Measurements from ENCODE around the gene DAZAP1. TPM values are rescaled to one million over a fixed set of nuclear protein-coding genes. Genes with fewer than 3 reads are reported as not detected.

DAZAP1 gene
- total and polyA plus RNA-seq, 3 experiments from 2014 or later, result 7.7 to 253 (median 253) TPM

DNA sequence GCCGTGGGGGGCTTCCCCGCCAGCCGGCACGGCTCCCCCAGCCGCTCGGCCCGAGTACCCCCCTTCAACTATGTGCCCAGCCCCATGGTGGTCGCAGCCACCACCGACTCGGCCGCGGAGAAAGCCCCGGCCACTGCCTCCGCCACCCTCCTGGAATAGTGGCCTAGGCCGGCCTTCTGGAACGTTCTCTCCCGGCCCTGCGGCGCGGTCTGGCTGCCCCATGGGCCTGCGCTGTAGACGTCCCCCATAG, 62.6 kb downstream of the DAZAP1 start:
- Histone ChIP-seq H3K4me3 (ENCODE audit: low read length) (no peak overlapping the region), H3K4me1 (ENCODE audit: insufficient read depth, low read length) (peaks cover 30% of the 10 kb centered on the region), H3K36me3 (ENCODE audit: insufficient read depth, low read length) (no peaks in the 10 kb centered on the region), H3K9me3 (ENCODE audit: low read length) (no peaks in the 10 kb centered on the region), H3K27ac (ENCODE audit: low read depth, low read length) (no peak overlapping the region), H3K27me3 (ENCODE audit: insufficient read depth, low read length, poor library complexity, severe bottlenecking) (peaks cover 22% of the 10 kb centered on the region)
- CTCF ChIA-PET, result no interaction called here
- Mint-ChIP-seq H3K36me3 (peaks cover 0 to 3% (median 0%) of the 10 kb centered on the region in 3 donors), H3K9me3 (no peaks in the 10 kb centered on the region), H3K27me3 (peaks cover 0 to 2% of the 10 kb centered on the region in 2 donors), H3K27ac (peak overlapping the region in 1 of 8 donors; percentile 60), H3K4me1 (peaks cover 5 to 25% (median 9%) of the 10 kb centered on the region in 3 donors), H3K4me3 (peak overlapping the region; percentile 57 to 87 (median 73))
- POLR2A ChIA-PET, result interaction anchor here (0.6 to 1.8 kb wide), 4 partner anchors 9 to 379 kb away, joined by 3 to 5 read pairs (median 4); partner anchors contain the start of genes C19orf25 and REEP6
- no peak for DNase-seq

DNA sequence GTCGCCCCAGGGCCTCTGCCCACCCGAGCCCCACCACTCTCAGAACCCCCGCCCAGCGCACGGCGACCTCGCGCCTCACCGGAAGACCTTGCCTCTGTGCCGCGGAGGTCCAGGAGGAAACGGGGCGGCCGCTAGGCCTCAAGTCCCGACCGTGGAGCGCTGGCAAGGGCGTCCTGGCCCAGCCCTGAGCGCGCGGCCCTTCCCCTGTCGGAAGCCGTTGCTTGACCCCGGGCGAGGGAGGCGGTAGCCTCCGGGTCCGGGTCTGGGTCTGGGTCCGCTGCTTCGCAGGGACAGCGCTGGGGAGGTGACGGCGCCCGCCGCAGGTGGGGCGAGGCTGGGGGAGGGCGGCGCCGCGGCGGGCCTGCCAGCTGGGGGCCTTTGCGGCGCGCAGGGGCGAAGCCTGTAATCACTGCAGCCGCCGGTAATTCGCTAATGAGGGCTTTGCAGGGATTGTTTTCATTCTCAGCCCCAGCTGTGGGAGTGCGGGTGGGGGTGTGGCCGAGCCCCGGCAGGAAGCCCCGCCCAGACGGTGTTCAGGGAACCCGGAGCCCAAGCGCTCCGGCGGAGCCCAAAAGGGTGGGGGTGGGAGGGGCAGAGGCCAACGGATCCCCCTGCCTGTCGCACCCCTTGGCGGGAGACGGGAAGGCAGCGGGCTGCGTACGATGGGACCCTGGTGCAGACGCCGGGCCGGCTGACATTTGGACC, 63.1 kb downstream of the DAZAP1 start:
- peak overlapping the region; percentile 57 to 87 (median 73) for H3K4me3 Mint-ChIP-seq
- ChIA-PET CTCF (interaction anchor here (1.1 to 2.3 kb wide), 3 partner anchors 23 to 42 kb away, joined by 3 to 12 read pairs (median 5); partner anchors contain the start of gene ADAMTSL5), POLR2A (interaction anchor here (0.6 to 1.8 kb wide), 4 partner anchors 9 to 378 kb away, joined by 3 to 5 read pairs (median 4); partner anchors contain the start of genes C19orf25 and REEP6)
- H3K4me1 Mint-ChIP-seq, result peaks cover 5 to 25% (median 9%) of the 10 kb centered on the region in 3 donors
- Histone ChIP-seq H3K27ac (ENCODE audit: low read depth, low read length) (no peak overlapping the region), H3K4me3 (ENCODE audit: low read length) (peak overlapping the region; percentile 61), H3K36me3 (ENCODE audit: insufficient read depth, low read length) (no peaks in the 10 kb centered on the region), H3K4me1 (ENCODE audit: insufficient read depth, low read length) (peaks cover 30% of the 10 kb centered on the region), H3K27me3 (ENCODE audit: insufficient read depth, low read length, poor library complexity, severe bottlenecking) (peaks cover 22% of the 10 kb centered on the region), H3K9me3 (ENCODE audit: low read length) (no peaks in the 10 kb centered on the region)
- no peak overlapping the region for H3K27ac Mint-ChIP-seq
- peak; percentile 52 to 79 (median 53) for DNase-seq
- H3K27me3 Mint-ChIP-seq, result peaks cover 0 to 2% of the 10 kb centered on the region in 2 donors
- H3K9me3 Mint-ChIP-seq, result no peaks in the 10 kb centered on the region
- H3K36me3 Mint-ChIP-seq, result peaks cover 0 to 3% (median 0%) of the 10 kb centered on the region in 3 donors

DNA sequence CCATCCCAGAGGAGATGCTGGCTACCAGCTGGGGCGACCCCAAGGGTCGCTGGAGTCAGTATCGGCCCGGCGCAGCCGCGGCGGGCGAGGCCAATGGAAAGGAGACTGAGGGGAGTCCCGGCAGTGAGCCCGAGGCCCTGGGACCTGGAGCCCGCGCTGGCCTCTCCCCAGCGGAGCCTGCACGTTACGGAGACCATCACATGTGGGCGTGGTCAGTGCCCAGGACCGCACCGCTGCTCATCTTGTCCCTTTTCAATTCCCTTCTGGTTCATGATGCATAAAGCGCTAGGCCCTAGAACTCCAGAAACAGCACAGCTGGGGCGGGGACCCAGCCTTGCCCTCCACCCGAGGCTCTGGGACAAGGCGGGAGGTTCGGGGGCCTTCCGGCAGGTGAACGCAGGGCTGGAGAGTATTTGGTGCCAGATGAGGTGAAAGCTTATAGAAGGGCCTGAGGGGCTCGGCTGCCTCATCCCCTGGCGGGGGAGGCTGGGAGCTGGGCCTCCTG, 63.7 kb downstream of the DAZAP1 start:
- DNase-seq, result peak in 1 of 5 donors; percentile 12
- no peak overlapping the region for H3K27ac ChIP-seq (ENCODE audit: low read depth, low read length)
- H3K36me3 ChIP-seq (ENCODE audit: insufficient read depth, low read length), result no peaks in the 10 kb centered on the region
- ChIA-PET CTCF (interaction anchor here (1.1 to 2.3 kb wide), 6 partner anchors 16 to 201 kb away, joined by 3 to 12 read pairs (median 4); partner anchors contain the start of gene ADAMTSL5), POLR2A (interaction anchor here (1.6 to 1.8 kb wide), 2 partner anchors 20 to 26 kb away, joined by 4 to 5 read pairs; partner anchors contain the start of gene REEP6)
- peaks cover 22% of the 10 kb centered on the region for H3K27me3 ChIP-seq (ENCODE audit: insufficient read depth, low read length, poor library complexity, severe bottlenecking)
- H3K36me3 Mint-ChIP-seq, result peaks cover 0 to 6% (median 0%) of the 10 kb centered on the region in 3 donors
- no peaks in the 10 kb centered on the region for H3K9me3 ChIP-seq (ENCODE audit: low read length)
- H3K4me3 Mint-ChIP-seq, result peak overlapping the region; percentile 41 to 80 (median 60)
- H3K4me1 Mint-ChIP-seq, result peaks cover 5 to 25% (median 9%) of the 10 kb centered on the region in 3 donors
- peaks cover 0 to 2% of the 10 kb centered on the region in 2 donors for H3K27me3 Mint-ChIP-seq
- no peaks in the 10 kb centered on the region for H3K9me3 Mint-ChIP-seq
- no peak overlapping the region for H3K27ac Mint-ChIP-seq
- H3K4me1 ChIP-seq (ENCODE audit: insufficient read depth, low read length), result peaks cover 30% of the 10 kb centered on the region
- H3K4me3 ChIP-seq (ENCODE audit: low read length), result peak overlapping the region; percentile 61

DNA sequence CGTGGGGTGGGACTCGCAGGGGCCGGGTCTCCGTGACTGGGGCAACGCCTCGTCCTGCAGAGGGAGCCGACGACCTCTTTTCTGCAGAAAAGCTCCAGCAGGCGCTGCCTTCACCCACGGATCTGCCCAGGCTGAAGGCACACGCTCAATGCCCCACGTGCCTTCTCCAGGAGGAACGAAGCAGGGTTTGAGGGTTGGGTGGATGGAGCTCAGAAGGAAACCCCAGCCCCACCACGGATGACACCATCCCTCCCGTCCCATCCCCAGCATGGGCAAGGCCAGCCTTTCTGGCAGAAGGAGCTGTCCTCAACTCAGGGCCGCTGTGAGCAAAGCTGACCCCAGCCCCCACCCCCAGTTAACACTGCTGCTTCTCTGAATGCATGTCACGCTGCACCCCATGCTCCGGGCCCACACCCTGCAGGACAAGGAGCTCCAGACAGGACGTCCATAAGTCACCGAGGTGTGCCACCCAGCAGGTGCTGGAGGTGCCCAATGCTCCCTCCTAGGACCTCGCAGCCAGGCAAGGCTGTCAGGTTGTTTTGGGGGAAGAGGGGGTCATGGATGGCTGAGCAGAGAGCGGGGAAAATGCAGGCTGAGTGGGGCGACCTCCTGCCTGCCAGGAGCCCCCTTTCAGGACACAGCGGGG, 64.3 kb downstream of the DAZAP1 start:
- Histone ChIP-seq H3K4me1 (ENCODE audit: insufficient read depth, low read length) (peaks cover 28% of the 10 kb centered on the region), H3K27me3 (ENCODE audit: insufficient read depth, low read length, poor library complexity, severe bottlenecking) (peaks cover 16% of the 10 kb centered on the region), H3K27ac (ENCODE audit: low read depth, low read length) (no peak overlapping the region), H3K36me3 (ENCODE audit: insufficient read depth, low read length) (no peaks in the 10 kb centered on the region), H3K9me3 (ENCODE audit: low read length) (no peaks in the 10 kb centered on the region), H3K4me3 (ENCODE audit: low read length) (peak overlapping the region; percentile 61)
- ChIA-PET POLR2A (interaction anchor here (0.5 to 1.8 kb wide), 2 partner anchors 26 to 292 kb away, joined by 4 to 5 read pairs; no protein-coding TSS in a partner anchor), CTCF (interaction anchor here (1.1 to 2.3 kb wide), 6 partner anchors 16 to 201 kb away, joined by 3 to 12 read pairs (median 4); partner anchors contain the start of gene ADAMTSL5)
- Mint-ChIP-seq H3K9me3 (no peaks in the 10 kb centered on the region), H3K4me1 (peaks cover 5 to 25% (median 9%) of the 10 kb centered on the region in 3 donors), H3K27ac (no peak overlapping the region), H3K27me3 (peaks cover 0 to 2% of the 10 kb centered on the region in 2 donors), H3K4me3 (peak overlapping the region in 6 of 7 donors; percentile 22 to 80 (median 53)), H3K36me3 (peaks cover 0 to 10% (median 0%) of the 10 kb centered on the region in 3 donors)
- no peak for DNase-seq

DNA sequence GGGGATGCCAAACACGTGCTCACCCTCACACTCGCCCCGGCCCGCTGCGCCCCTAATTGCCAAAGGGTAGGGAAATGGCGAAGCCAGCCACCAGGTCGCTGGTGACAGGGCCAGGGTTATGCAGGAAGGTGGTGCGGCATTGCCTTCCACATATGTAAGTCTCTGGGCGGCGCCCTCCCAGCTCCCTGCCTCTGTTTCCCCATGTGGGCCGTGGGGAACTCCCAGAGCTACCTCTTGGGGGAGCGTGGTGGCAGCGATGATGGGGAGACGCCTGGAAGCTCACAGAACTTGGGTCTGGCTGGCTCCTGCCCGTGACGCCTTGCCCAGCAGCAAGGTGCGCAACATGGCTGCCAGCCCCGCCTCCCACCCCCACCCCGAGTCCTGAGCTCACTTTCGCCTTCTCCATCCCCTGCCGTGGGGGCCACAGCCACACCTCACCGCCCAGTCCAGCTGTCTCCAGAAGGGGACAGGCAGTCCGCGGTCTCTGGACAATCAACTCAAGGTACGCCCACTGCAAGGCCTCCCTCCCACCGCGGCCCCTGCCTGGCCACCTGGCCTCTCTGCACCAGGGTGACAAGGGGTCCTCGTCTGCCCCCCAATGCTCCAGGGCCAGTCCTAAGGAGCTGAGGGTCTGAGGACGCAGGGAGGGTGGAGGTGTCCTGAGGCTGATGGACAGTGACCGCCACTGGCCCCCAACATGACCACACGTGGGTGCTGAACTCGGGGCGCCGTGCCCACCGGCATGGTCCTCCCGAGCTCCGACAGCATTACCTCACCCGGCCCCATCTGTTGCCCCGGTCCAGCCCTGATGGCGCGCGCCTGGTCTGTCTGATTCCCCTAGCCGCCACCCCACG, 65.1 kb downstream of the DAZAP1 start:
- POLR2A ChIA-PET, result interaction anchor here (0.5 to 0.8 kb wide), 3 partner anchors 35 to 1868 kb away, joined by 4 to 5 read pairs (median 4); no protein-coding TSS in a partner anchor
- Histone ChIP-seq H3K36me3 (ENCODE audit: insufficient read depth, low read length) (no peaks in the 10 kb centered on the region), H3K9me3 (ENCODE audit: low read length) (no peaks in the 10 kb centered on the region), H3K4me3 (ENCODE audit: low read length) (no peak overlapping the region), H3K4me1 (ENCODE audit: insufficient read depth, low read length) (peaks cover 24% of the 10 kb centered on the region), H3K27ac (ENCODE audit: low read depth, low read length) (no peak overlapping the region), H3K27me3 (ENCODE audit: insufficient read depth, low read length, poor library complexity, severe bottlenecking) (peaks cover 13% of the 10 kb centered on the region)
- peaks cover 0 to 2% of the 10 kb centered on the region in 2 donors for H3K27me3 Mint-ChIP-seq
- H3K9me3 Mint-ChIP-seq, result no peaks in the 10 kb centered on the region
- H3K4me3 Mint-ChIP-seq, result peak overlapping the region in 3 of 7 donors; percentile 18 to 50 (median 32)
- H3K36me3 Mint-ChIP-seq, result peaks cover 0 to 14% (median 0%) of the 10 kb centered on the region in 3 donors
- H3K4me1 Mint-ChIP-seq, result peaks cover 8 to 29% (median 13%) of the 10 kb centered on the region in 3 donors
- DNase-seq, result no peak
- no peak overlapping the region for H3K27ac Mint-ChIP-seq
- CTCF ChIA-PET, result interaction anchor here (1.1 to 2.3 kb wide), 4 partner anchors 17 to 200 kb away, joined by 3 to 12 read pairs (median 4); no protein-coding TSS in a partner anchor

DNA sequence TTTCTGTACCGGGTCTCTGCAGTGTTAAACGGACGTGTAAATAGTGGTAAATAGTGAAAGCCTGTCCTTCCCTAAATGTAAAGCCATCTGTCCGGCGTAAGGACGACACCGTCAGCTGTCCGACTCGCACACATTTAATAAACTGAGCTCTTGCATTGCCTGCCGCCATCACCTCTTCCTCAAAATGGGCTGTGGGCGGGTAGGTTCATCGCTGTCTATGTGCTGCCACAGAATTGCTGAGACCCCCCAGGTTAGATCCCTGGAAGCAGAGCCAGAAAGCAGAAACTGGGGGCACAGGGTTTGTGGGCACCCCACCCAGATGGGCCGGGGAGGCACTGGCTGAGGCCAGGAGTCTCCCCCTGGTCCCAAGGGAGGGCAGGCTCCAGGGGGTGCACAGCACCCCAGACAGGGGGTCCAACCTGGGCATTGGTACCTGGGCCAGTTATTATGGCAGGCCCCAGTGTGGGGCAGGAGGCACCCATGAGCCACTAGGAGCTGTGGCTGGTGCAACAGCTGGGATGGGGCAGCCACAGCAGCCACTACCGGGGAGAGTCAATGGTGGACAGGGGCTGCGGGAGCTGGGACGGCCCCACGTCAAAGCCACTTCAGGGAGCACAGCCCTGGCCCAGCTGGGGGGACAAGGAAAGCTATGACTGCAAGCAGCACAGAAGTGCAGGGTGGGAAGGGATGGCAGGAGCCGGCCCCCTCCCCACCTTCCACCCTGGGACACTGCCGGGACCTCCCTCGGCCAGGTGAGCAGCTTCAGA, 65.9 kb downstream of the DAZAP1 start:
- peak overlapping the region in 3 of 7 donors; percentile 5 to 50 (median 8) for H3K4me3 Mint-ChIP-seq
- ChIA-PET POLR2A (interaction anchor here (0.6 to 1.3 kb wide), 3 partner anchors 29 to 1867 kb away, joined by 3 to 5 read pairs (median 4); no protein-coding TSS in a partner anchor), CTCF (interaction anchor here (1.5 to 2.3 kb wide), 3 partner anchors 28 to 194 kb away, joined by 4 to 12 read pairs (median 8); no protein-coding TSS in a partner anchor)
- DNase-seq, result no peak
- Histone ChIP-seq H3K27ac (ENCODE audit: low read depth, low read length) (no peak overlapping the region), H3K9me3 (ENCODE audit: low read length) (no peaks in the 10 kb centered on the region), H3K4me1 (ENCODE audit: insufficient read depth, low read length) (peaks cover 27% of the 10 kb centered on the region), H3K36me3 (ENCODE audit: insufficient read depth, low read length) (no peaks in the 10 kb centered on the region), H3K27me3 (ENCODE audit: insufficient read depth, low read length, poor library complexity, severe bottlenecking) (peaks cover 7% of the 10 kb centered on the region), H3K4me3 (ENCODE audit: low read length) (no peak overlapping the region)
- H3K27me3 Mint-ChIP-seq, result peaks cover 0 to 2% of the 10 kb centered on the region in 2 donors
- H3K9me3 Mint-ChIP-seq, result no peaks in the 10 kb centered on the region
- H3K36me3 Mint-ChIP-seq, result peaks cover 0 to 16% (median 0%) of the 10 kb centered on the region in 3 donors
- no peak overlapping the region for H3K27ac Mint-ChIP-seq
- peaks cover 10 to 34% (median 17%) of the 10 kb centered on the region in 3 donors for H3K4me1 Mint-ChIP-seq
